K562 (cell line): Measurements from ENCODE around the gene MFSD6. TPM values are rescaled to one million over a fixed set of nuclear protein-coding genes. Genes with fewer than 3 reads are reported as not detected.

Experiments
- ARID1B ChIP-seq: fragments of 450-650 bp; IDR thresholded peaks from 2 replicates; pipeline ENCODE4 v1.6.1; 2016; ENCODE audit warnings: antibody characterized with exemption, mild to moderate bottlenecking, inconsistent platforms
- CBFA2T3 ChIP-seq: fragments of 450-650 bp; IDR thresholded peaks from 2 replicates; pipeline ENCODE4 v1.6.1; 2017
- CHD2 ChIP-seq: IDR thresholded peaks from 2 replicates; pipeline ENCODE4 v1.6.1; 2011; ENCODE audit warnings: low read depth, low read length
- CREM ChIP-seq: IDR thresholded peaks from 2 replicates; pipeline ENCODE4 v1.6.1; 2014; ENCODE audit warnings: antibody characterized with exemption, low read depth
- CSDE1 ChIP-seq, 2 experiments: fragments of 450-650 bp; IDR thresholded peaks; 2 replicates each; pipeline ENCODE4 v1.6.1; 2016; ENCODE audit warnings: mild to moderate bottlenecking in 1 of 2
- CXXC5 ChIP-seq: fragments of 250-450 bp; sonication (Bioruptor Pico); IDR thresholded peaks from 2 replicates; pipeline ENCODE4 v1.8.0; 2022; ENCODE audit warnings: inconsistent platforms, mild to moderate bottlenecking, moderate library complexity
- ELF2 ChIP-seq: fragments of 250-450 bp; sonication (Bioruptor Pico); IDR thresholded peaks from 2 replicates; pipeline ENCODE4 v1.5.0; 2021; ENCODE audit warnings: mild to moderate bottlenecking
- HNRNPK ChIP-seq: fragments of 200-400 bp; formaldehyde crosslinking; IDR thresholded peaks from one replicate; pipeline ENCODE4 v1.6.1; 2018; ENCODE audit warnings: mild to moderate bottlenecking, low read depth, low read length; ENCODE audit not compliant: poor library complexity, severe bottlenecking
- JUND ChIP-seq, 2 experiments: IDR thresholded peaks; 2 replicates in 1 of 2; 3 replicates in 1 of 2; pipeline ENCODE4 v1.6.1; 2011; ENCODE audit warnings: borderline replicate concordance in 2 of 2, low read depth in 2 of 2, low read length in 2 of 2, improper control_type of control experiment in 1 of 2, missing biosample characterization in 1 of 2, missing genetic modification characterization in 1 of 2, missing genetic modification reagents in 1 of 2
- KLF6 ChIP-seq: fragments of 250-450 bp; sonication (Bioruptor Pico); IDR thresholded peaks from 2 replicates; pipeline ENCODE4 v1.4.0; 2020; ENCODE audit warnings: mild to moderate bottlenecking, moderate library complexity, borderline replicate concordance
- PYGO2 ChIP-seq: fragments of 450-650 bp; IDR thresholded peaks from 2 replicates; pipeline ENCODE4 v1.6.1; 2016; ENCODE audit warnings: mild to moderate bottlenecking, missing genetic modification characterization, moderate library complexity, missing compliant biosample characterization
- SIRT6 ChIP-seq: IDR thresholded peaks from one replicate; pipeline ENCODE4 v1.6.1; 2012; ENCODE audit warnings: low read depth, mild to moderate bottlenecking, control low read depth, inconsistent platforms, low read length, moderate library complexity
- SMARCE1 ChIP-seq: fragments of 450-650 bp; IDR thresholded peaks from 2 replicates; pipeline ENCODE4 v1.7.1; 2016; ENCODE audit warnings: mild to moderate bottlenecking
- SPI1 ChIP-seq: IDR thresholded peaks from 2 replicates; pipeline ENCODE4 v1.6.1; 2011; ENCODE audit warnings: low read depth, low read length, control low read depth, borderline replicate concordance
- ZBTB40 ChIP-seq, 2 experiments: fragments of 450-650 bp in 1 of 2; sonication (generic) in 1 of 2; formaldehyde crosslinking in 1 of 2; IDR thresholded peaks; 2 replicates each; pipeline versions ENCODE4 v1.7.1 to v1.9.0; 2016 to 2022; ENCODE audit warnings: inconsistent platforms in 1 of 2, mild to moderate bottlenecking in 1 of 2, missing genetic modification reagents in 1 of 2
- ZBTB8A ChIP-seq: fragments of 450-650 bp; IDR thresholded peaks from 2 replicates; pipeline ENCODE4 v1.6.1; 2018; ENCODE audit warnings: mild to moderate bottlenecking, moderate library complexity; ENCODE audit not compliant: partially characterized antibody
- ZNF347 ChIP-seq: fragments of 450-650 bp; formaldehyde crosslinking; IDR thresholded peaks from 2 replicates; pipeline ENCODE4 v1.4.0; 2020; ENCODE audit warnings: low read depth, mild to moderate bottlenecking, moderate library complexity
- ZNF398 ChIP-seq: fragments of 250-450 bp; sonication (Bioruptor Pico); IDR thresholded peaks from 2 replicates; pipeline ENCODE4 v1.8.0; 2021; ENCODE audit warnings: moderate library complexity, mild to moderate bottlenecking, inconsistent platforms
- polyA plus RNA-seq, 8 experiments: library from polyadenylated mRNA; depleted of rRNA in 4 of 8; stranded (reverse) in 5 of 8; unstranded in 3 of 8; fragments of >200 nt; fragmentation: Nextera tagmentation in 2 of 8; fragmentation: Illumina TruSeq in 1 of 8; extraction: Ambion mirVana in 2 of 8; extraction: Trizol in 1 of 8; gene quantifications; 2 replicates each; pipeline versions ENCODE4 v1.2.1 to v1.2.3, GENCODE V29; 2011 to 2014; ENCODE audit warnings: inconsistent platforms in 1 of 8, missing spikeins in 1 of 8
- total RNA-seq, 7 experiments: library from RNA; depleted of rRNA in 6 of 7; stranded (reverse); fragments of >200 nt in 6 of 7; fragmentation: Illumina TruSeq in 2 of 7; extraction: Trizol in 2 of 7; gene quantifications; 2 replicates each; pipeline versions ENCODE4 v1.2.1 to v1.2.3, GENCODE V29; 2011 to 2021; ENCODE audit warnings: low replicate concordance in 1 of 7

MFSD6 gene
- total and polyA plus RNA-seq, 9 of the 15 experiments (the other 6 are each of a cell fraction or from before 2014, with no cell fraction given) = 1.1 to 7.9 (median 4.4) TPM

GRCh38 chr2:190462611-190463010, 54.5 kb downstream of the MFSD6 start (continued):
- peak; percentile 80 for TF ChIP-seq SMARCE1
- TF ChIP-seq ZBTB8A = no peak
- no peak for TF ChIP-seq ZBTB40 (IDR thresholded peaks at IDR 0.05)
- no peak for TF ChIP-seq ZBTB40 (CRISPR knock-in tag; IDR thresholded peaks at IDR 0.05)
- no peak for TF ChIP-seq ELF2 (CRISPR knock-in tag)
- TF ChIP-seq CSDE1 (IDR thresholded peaks at IDR 0.05) = no peak
- peak; percentile 89 for TF ChIP-seq CBFA2T3
- peak; percentile 18; the same call in 1 of the 2 replicates for TF ChIP-seq CXXC5
- TF ChIP-seq CHD2 = no peak
- no peak for TF ChIP-seq ZNF347 (CRISPR knock-in tag)
- peak; percentile 44; the same call in 1 of the 2 replicates for TF ChIP-seq JUND (IDR thresholded peaks at IDR 0.05; ENCODE audit: borderline replicate concordance, low read depth, low read length)
- TF ChIP-seq JUND (tag; IDR thresholded peaks at IDR 0.05; ENCODE audit: borderline replicate concordance, low read depth, low read length) = peak; percentile 38; the same call in 1 of the 3 replicates
- TF ChIP-seq SPI1 = no peak
- no peak for TF ChIP-seq ZNF398 (CRISPR knock-in tag)
- TF ChIP-seq PYGO2 (tag) = no peak
- TF ChIP-seq HNRNPK = no peak
- TF ChIP-seq SIRT6 = no peak
- TF ChIP-seq ARID1B = peak; percentile 94
- 0 out of 2 replicates have a peak, but pooled peaks have one; percentile 22 for TF ChIP-seq CREM
- TF ChIP-seq KLF6 (CRISPR knock-in tag) = no peak
